ENCODE measurements around the gene CGNL1.

- no peak for TF ChIP-seq CTCF (IDR thresholded peaks at IDR 0.05; ENCODE audit: borderline replicate concordance, extremely low read depth, low read length, poor library complexity, severe bottlenecking)
- no peak for TF ChIP-seq EZH2 (IDR thresholded peaks at IDR 0.05; ENCODE audit: borderline replicate concordance, low read depth, low read length, severe bottlenecking)
Observed at GRCh38 chr15:57545995-57546394, 169.7 kb downstream of the CGNL1 start.

Measured in DND-41 (cell line).